ENCODE measurements around the gene WFDC5.

DNA sequence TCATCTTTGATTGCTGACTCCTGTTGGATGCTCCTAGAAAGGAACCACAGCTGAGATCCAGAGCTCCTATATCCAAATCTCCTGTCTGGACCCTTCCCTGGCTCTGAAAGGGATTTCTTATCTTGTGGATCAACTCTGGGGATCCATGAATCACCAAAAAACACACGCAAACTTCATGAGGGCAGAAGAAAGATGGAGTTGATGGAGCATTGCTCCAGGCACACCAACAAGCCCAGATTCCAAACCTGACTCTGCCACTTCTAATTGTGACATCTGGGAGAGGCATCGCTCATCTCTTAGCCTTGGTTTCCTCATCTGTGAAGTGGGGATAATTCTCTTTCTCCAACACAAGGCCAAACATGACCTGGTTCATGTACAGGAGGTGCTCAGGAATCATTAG is 20.8 kb downstream of the WFDC5 start:
- TF ChIP-seq, protein P1, sequence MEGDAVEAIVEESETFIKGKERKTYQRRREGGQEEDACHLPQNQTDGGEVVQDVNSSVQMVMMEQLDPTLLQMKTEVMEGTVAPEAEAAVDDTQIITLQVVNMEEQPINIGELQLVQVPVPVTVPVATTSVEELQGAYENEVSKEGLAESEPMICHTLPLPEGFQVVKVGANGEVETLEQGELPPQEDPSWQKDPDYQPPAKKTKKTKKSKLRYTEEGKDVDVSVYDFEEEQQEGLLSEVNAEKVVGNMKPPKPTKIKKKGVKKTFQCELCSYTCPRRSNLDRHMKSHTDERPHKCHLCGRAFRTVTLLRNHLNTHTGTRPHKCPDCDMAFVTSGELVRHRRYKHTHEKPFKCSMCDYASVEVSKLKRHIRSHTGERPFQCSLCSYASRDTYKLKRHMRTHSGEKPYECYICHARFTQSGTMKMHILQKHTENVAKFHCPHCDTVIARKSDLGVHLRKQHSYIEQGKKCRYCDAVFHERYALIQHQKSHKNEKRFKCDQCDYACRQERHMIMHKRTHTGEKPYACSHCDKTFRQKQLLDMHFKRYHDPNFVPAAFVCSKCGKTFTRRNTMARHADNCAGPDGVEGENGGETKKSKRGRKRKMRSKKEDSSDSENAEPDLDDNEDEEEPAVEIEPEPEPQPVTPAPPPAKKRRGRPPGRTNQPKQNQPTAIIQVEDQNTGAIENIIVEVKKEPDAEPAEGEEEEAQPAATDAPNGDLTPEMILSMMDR (IDR thresholded peaks at IDR 0.05) = no peak
- TF ChIP-seq EP300 (IDR thresholded peaks at IDR 0.05) = no peak
- no peak for TF ChIP-seq POLR2AphosphoS5 (IDR thresholded peaks at IDR 0.05)

Data from gastroesophageal sphincter (tissue), 3 donors.